SW480 (cell line): ENCODE results near the gene NANOS1.
"Not testable (repeated sequence)": the region's sequence is repeated elsewhere in the genome, so short reads cannot be mapped to it uniquely, and the experiment has no call there.

Source experiments
- DNase-seq: peaks from one replicate; pipeline ENCODE4 v3.0.0-alpha.2; 2016; ENCODE audit warnings: low spot score

NANOS1 gene

DNA sequence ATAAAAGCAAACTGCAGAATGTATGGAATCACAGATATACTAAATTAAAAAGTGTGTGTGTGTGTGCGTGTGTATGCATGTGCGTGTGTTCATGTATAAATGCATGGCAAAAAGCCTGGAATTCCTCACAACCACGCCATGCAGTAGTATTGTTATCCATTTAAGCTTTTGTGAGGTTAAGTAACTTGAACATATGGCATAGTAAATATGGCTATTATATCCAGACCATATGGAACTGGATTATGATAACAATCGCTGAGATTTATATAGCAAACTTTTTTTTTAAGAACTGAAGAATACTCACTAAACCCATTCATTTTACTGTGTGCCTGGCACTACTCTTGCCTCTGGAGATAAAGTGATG lies 22.3 kb upstream of the NANOS1 start:
- DNase-seq, result no peak

GRCh38 chr10:119020627-119020946 lies 8.9 kb upstream of the NANOS1 start:
- DNase-seq, result peak; percentile 61

DNA sequence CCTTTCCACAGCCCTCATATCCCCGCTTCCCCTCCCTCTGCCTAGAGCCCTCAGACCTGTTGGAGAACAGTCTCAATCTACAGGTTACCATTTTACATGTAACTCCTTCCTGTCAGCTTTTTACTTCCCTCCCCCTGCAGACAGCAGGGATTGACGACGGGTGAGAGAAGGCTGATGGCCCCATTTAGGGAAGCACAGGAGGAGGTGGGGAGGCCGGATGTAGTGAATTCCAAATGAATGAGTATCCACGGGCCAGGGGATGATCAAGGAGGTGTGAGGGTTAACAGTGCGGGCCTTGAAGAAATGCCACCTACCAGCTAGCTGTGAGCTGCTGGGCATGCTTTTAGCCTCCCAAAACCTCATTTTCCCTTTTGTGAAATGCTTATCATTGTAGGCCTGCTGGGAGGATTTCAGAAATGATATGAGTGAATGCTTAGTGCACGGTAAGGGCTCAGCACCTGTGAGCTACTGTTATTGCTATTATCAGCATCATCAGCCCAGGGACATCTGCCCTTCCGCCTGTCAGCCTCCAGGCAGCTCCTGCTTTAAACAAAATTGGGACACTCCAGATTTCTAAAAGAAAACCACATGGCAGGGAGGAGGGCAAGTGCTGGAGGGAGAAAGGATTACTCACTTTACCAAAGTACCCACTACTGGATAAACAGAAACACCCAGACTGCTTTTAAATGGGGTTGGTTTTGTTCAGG lies 6.5 kb upstream of the NANOS1 start:
- peak; percentile 47 for DNase-seq

DNA sequence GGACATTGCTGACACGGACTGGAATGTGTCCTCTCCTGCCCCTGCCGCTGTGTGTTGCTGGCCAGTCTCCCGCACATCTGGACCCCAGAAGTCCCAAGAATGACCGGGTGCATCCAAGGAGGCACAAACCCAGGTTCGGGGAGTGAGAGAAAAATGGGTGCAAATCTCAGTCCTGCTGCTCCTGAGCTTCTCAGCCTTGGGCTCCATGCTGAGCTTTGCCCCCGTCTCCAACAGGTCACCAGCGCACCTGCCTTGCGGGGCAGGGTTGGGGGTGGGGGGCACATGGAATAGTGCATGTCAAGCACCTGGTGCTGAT lies 6.0 kb upstream of the NANOS1 start:
- no peak for DNase-seq

DNA sequence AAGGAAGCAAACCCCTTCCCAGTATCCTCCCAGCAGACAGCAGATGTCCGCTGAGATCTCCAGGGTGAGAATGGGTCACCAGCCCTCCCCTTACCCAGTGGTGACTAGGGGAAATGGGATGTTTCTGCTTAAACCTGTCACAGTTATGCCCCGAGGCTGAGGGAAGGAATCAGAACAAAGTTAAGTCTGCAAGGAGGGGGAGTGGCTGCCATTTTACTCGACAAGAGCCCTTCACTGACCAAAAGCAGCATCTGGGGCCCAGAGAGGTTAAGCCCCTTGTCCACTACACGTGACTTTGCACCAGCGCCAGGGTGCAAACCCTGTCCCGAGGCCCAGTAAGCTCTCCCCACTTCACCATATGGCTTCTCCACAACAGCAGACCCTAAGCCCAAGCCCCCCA lies 4.6 kb upstream of the NANOS1 start:
- DNase-seq, result no peak

- no peak for DNase-seq
These were observed 4.2 kb upstream of the NANOS1 start for GRCh38 chr10:119025336-119025735.

DNA sequence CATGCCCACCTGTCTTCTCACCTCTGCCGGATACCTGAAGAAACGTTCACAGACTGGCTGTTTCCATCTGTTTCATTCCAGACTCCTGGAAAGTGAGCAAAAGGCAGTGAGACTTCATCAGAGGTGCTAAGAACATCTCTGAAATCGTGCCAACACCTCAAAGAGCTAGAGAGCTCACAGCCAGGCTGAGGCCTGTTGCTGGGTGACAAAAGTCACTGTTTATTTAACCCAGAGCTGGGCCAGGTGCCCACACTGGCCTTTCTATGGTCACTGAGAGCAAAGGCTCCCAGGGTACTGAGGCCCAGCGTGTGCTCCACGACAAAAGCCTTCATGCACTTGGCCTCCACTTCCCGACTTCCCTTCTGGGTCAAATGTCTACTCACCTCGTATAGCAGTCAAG lies 3.7 kb upstream of the NANOS1 start:
- no peak for DNase-seq

DNA sequence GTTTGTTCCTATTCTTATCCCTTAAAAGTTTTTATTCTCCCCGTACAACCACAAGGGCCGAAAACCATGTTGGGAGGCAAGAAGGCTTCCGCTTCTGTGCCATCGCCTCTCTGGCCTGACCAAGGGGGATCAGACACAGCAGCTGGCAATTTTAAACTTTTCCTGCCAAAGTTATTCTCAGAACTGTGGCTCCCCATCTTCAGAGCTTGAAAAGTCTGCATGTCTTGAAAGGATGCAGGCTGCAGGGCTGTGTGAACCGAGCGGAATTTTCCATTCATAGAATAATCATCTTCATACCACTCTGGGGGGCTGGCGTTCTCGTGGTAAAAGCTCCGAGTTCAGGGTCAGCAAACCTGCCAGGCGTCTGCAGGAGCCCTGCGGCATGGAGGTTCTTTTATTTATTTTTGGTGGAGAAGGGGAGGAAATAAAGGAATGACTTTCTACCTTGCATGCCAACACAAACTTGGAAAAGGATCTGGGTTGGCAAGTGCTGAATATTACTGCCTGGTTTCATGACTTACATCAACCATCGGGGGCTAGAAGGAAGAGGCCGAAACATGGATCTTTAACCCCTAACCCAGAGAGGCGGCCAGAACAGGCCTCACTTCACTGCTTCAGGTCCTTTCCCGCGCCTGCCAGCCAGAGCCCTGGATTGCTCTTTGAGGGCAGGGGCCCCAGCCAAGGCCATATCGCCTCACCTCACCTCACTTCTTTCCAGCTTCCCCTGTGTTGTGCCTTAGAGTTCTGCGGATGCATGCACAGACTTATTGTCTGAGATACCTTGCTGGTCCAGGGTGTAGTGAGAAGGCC lies 3.0 kb upstream of the NANOS1 start:
- DNase-seq, result no peak

DNA sequence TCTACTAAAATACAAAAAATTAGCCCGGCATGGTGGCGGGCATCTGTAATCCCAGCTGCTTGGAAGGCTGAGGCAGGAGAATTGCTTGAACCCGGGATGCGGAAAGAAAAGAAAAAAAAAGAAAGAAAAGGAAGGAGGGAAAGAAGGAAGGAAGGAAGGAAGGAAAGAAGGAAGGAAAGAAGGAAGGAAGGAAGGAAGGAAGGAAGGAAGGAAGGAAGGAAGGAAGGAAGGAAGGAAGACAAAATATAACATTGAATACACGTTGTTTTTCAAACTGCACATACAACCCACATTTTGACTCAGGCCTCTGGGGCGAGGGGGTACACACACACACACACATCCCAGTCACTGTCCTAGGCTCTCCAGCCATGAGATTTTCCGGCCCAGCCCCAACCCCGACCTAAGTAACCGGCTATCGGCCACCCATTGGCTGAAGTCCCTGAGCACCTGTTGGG lies 1.0 kb upstream of the NANOS1 start:
- DNase-seq, result not testable (repeated sequence)

DNA sequence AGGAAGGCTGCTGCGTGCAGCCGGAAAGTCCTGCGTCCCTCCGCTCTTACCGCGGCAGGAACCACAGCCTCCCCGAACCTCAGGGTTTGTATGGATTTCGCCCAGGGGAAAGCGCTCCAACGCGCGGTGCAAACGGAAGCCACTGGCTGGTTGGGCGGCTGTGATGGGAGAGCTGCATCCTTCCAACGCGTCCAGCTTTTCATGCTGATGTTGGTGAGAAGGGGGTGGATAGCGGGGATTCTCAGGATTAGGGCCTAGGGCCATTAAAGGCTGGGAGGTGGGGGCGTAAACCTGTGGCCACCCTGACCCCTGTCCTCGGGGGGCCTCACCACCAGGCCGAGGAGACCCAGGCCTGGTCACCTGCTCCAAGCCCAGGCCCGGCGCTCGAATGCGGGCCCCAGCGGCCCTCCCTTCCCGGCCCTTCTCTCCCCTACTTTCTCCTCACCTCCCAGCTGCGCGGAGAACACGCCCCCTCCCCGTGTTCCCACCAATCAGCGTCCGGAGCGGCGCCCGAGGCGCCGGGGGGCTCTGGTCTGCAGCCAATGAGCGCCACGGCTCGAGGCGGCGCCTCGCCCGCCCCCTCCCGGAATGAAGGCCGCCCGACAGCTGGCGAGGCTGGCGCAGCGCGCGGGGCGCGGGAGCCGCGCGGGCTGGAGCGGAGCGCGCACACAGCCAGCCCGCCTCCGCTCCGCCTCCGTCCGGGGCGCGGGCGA lies 458 bp upstream of the NANOS1 start:
- peak; percentile 81 for DNase-seq

DNA sequence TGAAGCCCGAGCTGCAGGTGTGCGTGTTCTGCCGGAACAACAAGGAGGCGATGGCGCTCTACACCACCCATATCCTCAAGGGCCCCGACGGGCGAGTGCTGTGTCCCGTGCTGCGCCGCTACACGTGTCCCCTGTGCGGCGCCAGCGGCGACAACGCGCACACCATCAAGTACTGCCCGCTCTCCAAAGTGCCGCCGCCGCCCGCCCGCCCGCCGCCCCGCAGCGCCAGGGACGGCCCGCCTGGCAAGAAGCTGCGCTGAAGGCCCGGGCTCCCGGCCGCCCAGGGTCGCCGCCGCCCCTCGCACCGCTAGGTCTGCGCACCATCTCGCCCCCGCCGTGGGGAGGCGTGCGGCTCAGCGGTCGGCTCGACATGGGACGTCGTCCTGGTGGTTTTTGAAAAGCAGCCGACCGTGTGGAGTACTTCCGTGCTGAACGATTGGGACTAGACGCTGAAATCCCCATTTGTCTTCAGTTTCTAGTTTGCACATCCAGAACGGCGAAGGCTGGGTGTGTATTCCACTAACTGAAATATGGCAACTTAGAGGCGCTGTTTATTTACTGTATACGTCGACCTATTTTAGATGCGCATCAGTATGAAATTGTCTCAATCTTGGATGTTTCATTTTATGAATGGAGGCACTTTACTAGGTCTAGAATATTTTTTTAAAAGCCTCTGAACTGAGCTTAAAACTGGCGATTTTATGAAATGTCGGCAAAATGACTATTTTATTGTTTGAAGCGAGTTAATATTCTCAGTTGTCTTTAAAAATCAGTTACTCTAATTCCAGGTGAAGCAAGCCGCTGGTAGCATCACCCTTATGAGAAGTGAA lies 1.1 kb downstream of the NANOS1 start:
- peak; percentile 77 for DNase-seq

DNA sequence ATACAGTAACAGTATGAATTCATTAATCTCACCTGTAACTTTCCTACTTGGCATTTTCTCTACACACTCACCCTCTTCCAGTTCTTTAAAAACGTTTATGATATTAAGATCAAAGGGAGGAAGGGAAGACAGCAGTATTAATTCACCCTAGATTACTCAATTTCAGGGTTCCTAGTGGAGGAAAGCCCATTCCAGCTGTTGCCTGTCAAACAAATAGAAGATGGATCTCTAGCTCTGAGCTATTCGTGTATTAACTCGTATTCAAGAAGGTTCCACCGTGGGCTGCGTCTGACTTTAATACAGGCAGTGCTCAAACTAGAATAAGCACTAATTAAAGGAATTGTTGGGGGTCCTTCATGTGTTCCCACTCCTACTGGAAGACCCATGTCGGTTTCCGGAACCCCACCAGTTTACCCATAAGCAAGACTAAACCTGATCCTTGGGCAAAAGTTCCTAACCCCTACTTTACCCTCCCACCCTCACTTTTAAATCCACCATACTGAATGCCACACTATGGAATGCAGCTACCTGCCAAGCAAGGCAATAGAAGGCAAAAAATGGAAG lies 2.1 kb downstream of the NANOS1 start:
- no peak for DNase-seq

- DNase-seq, result no peak
These were observed 9.6 kb downstream of the NANOS1 start for GRCh38 chr10:119039161-119039560.

DNA sequence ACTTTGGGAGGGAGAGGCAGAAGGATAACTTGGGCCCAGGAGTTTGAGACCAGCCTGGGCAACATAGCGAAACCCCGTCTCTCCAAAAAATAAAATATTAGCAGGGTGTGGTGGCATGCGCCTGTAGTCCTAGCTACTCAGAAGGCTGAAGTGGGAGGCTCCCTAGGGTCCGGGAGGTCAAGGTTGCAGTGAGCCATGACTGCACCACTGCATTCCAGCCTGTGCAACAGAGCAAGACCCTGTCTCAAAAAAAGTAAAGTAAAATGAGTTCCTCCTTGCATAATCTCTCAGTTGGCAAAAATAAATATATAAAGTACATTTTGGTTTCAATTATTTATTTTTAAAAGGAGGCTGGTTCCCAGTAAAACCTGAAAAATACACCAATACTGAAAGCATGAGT lies 11.8 kb downstream of the NANOS1 start:
- DNase-seq, result no peak

- DNase-seq, result no peak
These were observed 12.7 kb downstream of the NANOS1 start for GRCh38 chr10:119042169-119042568.

DNA sequence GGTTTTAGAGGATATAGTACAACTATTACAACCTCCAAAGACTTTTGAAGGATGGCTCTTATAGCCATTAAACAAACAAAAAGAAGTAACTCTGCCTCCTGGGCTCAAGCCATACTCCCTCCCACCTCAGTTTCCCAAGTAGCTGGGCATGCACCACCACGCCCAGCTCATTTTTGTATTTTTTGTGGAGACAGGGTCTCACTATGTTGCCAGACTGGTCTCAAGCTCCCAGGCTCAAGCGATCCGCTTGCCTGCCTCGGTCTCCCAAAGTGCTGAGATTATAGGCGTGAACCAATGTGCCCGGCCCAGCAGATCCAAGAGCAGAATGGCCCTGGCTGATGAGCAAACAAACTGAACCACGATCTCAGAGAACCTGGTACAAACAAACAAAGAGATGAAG lies 16.0 kb downstream of the NANOS1 start:
- no peak for DNase-seq

GRCh38 chr10:119049361-119049760 lies 19.8 kb downstream of the NANOS1 start:
- DNase-seq, result no peak

- DNase-seq, result no peak
These were observed 20.3 kb downstream of the NANOS1 start for GRCh38 chr10:119049777-119050176.

- no peak for DNase-seq
These were observed 22.3 kb downstream of the NANOS1 start for GRCh38 chr10:119051775-119052174.

- no peak for DNase-seq
These were observed 26.0 kb downstream of the NANOS1 start for GRCh38 chr10:119055472-119055871.

DNA sequence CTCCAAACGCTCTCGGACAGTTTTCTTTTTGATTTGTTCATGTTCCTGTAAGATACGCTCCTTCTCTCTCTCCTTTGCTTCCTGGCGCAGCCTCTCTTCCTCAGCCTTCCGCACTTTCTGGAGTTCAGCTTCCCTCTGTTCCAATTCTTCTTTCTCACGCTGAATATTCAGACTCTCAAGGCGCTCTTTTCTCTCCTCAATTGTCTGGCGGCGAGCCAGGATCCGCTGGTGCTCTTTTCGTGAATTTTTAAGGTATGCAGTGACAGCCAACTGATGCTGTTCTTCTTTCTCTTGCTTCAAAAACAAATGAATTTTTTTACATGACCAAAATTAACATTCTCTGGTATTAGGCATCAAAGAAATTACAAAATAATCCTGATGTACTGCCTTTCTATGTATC lies 28.5 kb downstream of the NANOS1 start:
- no peak for DNase-seq

- no peak for DNase-seq
These were observed 30.0 kb downstream of the NANOS1 start for GRCh38 chr10:119059557-119059956.
